Fibroblast of peridontal ligament (primary cell): Measurements from ENCODE around the gene EPB41L5.
"Not testable (repeated sequence)": the region's sequence is repeated elsewhere in the genome, so short reads cannot be mapped to it uniquely, and the experiment has no call there.

Source experiments
- DNase-seq: peaks from one replicate; pipeline ENCODE4 v3.0.0-alpha.2; 2010; ENCODE audit errors: extremely low read depth

The EPB41L5 gene

GRCh38 chr2:120100627-120101026 lies 87.8 kb downstream of the EPB41L5 start:
- no peak for DNase-seq

GRCh38 chr2:120103723-120104467 lies 91.0 kb downstream of the EPB41L5 start:
- DNase-seq: peak; percentile 71

DNA sequence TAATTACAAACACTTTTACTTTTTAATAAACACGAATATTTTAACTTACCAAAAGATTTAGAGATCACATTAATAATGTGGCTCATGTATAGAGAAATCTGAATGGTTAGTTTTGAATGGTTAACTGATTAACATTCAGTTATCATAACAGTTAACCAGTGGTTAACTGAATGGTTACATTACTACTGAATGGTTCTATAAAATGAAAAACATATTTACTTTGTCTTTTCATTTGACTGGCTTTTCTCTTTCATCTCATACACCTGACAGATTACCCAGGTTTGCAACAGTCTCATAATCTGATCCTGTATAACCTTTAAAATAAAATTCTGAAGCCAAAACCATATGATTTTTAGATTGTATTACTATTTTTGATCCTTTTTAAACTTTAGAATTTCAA lies 91.9 kb downstream of the EPB41L5 start:
- DNase-seq: no peak

GRCh38 chr2:120105360-120105759 lies 92.5 kb downstream of the EPB41L5 start:
- DNase-seq: no peak

DNA sequence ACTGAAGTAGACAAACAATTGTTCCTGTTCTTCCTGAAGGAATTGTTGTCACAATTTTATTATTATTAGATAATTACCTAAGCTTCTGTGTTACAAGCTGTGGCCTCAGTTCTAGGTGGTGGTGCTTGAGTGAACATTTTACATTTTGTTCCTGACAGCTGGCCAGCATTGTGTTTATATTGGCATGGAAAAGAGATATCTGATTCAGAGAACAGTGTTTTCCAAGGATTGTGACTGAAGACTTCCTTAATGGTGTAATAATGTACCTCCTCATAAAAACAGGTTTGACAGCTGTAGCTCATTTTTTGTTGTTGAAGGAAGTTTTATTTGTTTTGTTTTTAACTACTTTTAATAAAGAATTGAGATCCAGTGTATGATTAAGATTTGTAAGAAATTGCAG lies 95.2 kb downstream of the EPB41L5 start:
- DNase-seq: peak; percentile 80

DNA sequence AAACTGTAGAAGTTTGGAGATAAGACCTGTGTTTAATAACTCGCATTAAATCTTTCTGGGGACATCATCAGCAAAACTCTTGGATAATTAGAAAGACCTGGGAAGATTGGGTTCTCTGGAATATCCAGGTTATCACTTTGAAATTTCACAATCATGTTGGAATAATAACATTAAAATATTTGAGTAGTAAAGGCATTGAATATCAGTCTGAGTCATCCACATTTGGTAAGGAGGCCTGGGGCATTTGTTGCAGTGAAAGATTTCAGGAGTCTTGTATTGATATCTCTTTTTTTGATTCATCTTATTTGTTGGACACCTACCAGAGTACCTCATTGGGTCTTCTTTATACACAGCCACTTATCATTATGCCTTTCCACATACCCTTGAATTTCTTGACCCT lies 95.9 kb downstream of the EPB41L5 start:
- DNase-seq: peak; percentile 39

DNA sequence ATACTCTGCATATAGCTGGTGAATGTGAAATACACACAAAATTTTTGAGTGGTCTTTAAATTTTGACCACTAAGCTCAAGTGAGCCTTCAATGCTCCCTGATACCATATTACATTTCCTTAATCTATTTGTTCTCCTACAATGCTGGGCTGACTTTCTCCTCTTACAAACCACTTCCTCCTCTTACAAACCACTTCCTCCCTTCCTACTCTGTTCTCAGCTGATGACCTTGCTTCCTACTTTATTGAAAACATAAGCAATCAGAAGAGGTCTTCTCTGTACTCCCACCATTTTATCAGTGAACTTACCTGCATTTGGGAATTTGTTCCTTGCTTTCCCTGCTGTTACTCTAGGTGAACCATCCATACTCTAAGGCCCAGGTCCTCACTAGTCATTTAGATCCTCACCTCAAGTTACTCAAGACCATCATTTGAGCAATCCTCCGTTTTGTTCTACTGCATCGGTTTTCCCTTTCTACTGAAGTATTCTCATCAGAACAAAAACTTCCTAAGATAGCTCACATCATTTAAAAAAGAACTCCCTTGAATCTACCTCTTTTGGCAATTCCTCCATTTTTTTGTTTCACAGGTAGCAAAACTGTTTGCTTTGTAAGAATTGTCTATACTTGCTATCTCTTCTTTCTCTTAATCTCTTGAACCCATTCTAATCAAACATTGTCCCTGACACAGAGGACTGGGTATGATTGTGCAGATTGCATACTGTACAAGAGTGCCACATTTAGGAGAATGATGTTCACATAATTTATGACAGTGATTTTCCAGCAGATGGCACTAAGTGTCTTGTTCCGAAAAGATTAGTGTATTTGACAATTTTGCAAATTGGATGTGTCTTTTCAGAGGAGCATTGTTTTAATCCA lies 96.5 kb downstream of the EPB41L5 start:
- DNase-seq: peak; percentile 71

DNA sequence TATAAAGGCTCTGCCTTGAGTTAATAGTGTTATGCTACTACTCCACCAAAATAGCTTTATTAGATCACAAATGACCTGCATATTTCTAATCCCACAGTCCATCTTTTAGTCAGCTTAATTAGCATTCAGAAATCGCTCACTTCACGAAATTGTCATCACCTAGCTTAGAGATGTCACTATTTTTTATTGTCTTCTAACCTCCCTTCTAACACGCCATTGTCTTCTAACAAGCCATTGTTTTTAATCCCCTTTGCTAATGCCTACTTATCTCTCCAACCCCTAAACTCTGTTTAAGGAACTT lies 97.1 kb downstream of the EPB41L5 start:
- no peak for DNase-seq

DNA sequence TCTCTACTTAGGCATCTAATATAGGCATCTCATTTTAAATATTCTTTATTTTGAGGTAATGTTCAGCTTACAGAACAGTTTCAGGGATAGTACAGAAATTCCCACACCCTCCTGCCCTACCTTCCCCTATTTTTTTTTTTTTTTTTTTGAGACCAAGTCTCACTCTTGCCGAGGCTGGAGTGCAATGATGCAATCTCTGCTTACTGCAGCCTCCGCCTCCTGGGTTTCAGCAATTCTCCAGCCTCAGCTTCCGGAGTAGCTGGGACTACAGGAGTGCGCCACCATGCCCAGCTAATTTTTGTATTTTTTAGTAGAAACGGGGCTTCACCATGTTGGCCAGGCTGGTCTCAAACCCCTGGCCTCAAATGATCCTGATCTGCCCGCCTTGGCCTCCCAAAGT lies 97.6 kb downstream of the EPB41L5 start:
- no peak for DNase-seq

GRCh38 chr2:120111193-120111592 lies 98.3 kb downstream of the EPB41L5 start:
- no peak for DNase-seq

- no peak for DNase-seq
Observed at GRCh38 chr2:120118018-120118417, 105.1 kb downstream of the EPB41L5 start.

DNA sequence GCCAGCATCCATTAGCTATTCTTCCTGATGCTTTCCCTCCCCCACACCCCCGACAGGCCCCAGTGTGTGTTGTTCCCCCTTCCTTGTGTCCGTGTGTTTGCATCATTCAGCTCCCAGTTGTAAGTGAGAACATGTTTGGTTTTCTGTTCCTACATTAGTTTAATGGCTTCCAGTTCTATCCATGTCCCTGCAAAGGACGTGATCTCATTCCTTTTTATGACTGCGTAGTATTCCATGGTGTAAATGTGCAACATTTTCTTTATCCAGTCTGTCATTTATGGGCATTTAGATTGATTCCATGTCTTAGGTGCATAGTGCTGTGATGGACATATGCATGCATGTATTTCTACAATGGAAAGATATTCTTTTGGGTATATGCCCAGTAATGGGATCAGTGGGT lies 105.6 kb downstream of the EPB41L5 start:
- no peak for DNase-seq

DNA sequence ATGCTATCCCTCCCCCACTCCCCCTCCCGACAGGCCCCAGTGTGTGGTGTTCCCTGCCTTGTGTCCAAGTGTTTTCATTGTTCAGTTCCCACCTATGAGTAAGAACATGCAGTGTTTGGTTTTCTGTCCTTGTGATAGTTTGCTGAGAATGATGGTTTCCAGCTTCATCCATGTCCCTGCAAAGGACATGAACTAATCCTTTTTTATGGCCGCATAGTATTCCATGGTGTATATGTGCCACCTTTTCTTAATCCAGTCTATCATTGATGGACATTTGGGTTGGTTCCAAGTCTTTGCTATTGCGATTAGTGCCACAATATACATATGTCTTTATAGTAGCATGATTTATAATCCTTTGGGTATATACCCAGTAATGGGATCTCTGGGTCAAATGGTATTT lies 108.5 kb downstream of the EPB41L5 start:
- not testable (repeated sequence) for DNase-seq

GRCh38 chr2:120123090-120123489 lies 110.2 kb downstream of the EPB41L5 start:
- no peak for DNase-seq

DNA sequence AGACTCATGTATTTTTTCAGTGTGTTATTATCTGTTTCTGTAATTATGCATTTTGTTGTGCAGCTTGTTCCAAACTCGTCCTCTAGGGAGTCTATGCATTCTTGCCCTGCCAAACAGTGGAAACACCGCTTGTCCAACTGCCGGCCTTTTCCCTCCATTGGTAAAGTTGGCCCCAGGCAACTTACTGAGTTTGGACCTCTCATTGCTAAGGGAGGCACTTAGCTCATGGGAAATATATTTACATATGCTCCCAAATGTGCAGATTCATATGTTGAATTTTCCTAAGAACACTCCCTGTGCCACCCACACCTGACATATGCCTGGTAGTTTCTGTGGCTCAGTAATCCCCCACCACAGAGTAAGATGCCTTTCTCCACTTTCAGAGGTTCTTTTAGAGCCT lies 112.3 kb downstream of the EPB41L5 start:
- DNase-seq: no peak

DNA sequence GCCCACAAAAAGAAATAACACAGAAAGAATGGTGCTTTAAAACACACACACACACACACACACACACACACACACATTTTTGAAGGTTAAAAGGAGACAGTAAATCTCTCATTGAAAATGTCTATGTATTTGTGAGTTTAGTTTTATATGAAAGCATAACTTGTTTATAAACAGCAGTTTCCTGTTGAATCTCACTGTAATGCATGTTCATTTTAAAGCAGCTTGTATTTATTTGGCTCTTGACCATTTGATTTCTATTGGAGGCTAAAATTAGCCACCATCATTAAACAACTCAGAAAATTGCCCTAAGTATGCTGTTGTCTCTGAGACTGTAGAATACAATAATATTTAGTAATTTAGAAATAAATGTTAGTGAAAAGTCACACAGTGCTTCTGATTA lies 115.3 kb downstream of the EPB41L5 start:
- DNase-seq: no peak

- peak; percentile 34 for DNase-seq
Observed at GRCh38 chr2:120132190-120132589, 119.3 kb downstream of the EPB41L5 start.

DNA sequence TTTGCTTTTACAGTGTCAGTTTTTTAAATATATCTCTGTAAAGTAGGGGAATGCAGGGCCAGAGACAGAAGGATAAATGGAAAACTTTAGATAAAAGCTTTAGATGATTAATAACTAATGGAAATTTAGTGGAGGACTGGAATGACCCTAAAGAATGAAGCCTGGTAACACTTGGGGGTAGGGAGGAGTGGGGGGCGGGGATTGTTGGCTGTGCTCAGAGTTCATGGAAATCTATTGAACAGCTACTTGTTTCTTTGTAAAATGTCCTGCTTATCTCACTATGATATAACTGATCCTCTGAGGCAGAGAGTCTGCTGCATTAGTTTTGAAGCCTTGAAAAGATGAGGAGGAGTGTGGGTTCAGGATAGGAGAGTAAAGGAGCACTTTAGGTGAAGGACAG lies 119.8 kb downstream of the EPB41L5 start:
- DNase-seq: no peak

GRCh38 chr2:120133572-120134244 lies 120.8 kb downstream of the EPB41L5 start:
- no peak for DNase-seq

- DNase-seq: peak; percentile 83
Observed at GRCh38 chr2:120134263-120134662, 121.4 kb downstream of the EPB41L5 start.

DNA sequence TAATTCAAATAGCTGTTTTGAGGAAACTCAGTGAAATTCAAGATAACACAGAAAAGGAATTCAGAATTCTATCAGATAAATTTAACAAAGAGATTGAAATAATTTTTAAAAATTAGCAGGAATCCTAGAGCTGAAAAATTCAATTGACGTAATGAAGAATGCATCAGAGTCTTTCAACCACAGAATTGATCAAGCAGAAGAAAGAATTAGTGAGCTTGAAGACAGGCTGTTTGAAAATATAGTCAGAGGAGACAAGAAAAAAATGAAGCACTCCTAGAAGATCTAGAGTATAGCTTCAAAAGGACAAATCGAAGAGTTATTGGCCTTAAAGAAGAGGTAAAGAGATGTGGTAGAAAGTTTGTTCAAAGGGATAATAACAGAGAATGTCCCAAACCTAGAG lies 122.1 kb downstream of the EPB41L5 start:
- DNase-seq: not testable (repeated sequence)

- DNase-seq: no peak
Observed at GRCh38 chr2:120140866-120141265, 128.0 kb downstream of the EPB41L5 start.
